Breast epithelium (tissue), 3 donors: ENCODE results near the gene SUMO2.

Source experiments
- POLR2A ChIP-seq: fragments of 450-650 bp; IDR thresholded peaks from one replicate; pipeline ENCODE4 v1.6.1; 2016; ENCODE audit warnings: antibody characterized with exemption, mild to moderate bottlenecking, moderate library complexity
- POLR2AphosphoS5 ChIP-seq, 3 donors: sonication (generic); formaldehyde crosslinking; IDR thresholded peaks; one replicate each; pipeline ENCODE4 v1.6.1; 2017; ENCODE audit warnings: antibody characterized with exemption in 3 of 3
- TF ChIP-seq, protein P1 (sequence below), 3 donors: fragments of 450-650 bp; IDR thresholded peaks; one replicate each; pipeline ENCODE4 v1.5.1; 2016 to 2017; ENCODE audit warnings: antibody characterized with exemption in 3 of 3, mild to moderate bottlenecking in 3 of 3, moderate library complexity in 3 of 3

GRCh38 chr17:75153780-75154194 is 29.0 kb downstream of the SUMO2 start:
- TF ChIP-seq, protein P1, sequence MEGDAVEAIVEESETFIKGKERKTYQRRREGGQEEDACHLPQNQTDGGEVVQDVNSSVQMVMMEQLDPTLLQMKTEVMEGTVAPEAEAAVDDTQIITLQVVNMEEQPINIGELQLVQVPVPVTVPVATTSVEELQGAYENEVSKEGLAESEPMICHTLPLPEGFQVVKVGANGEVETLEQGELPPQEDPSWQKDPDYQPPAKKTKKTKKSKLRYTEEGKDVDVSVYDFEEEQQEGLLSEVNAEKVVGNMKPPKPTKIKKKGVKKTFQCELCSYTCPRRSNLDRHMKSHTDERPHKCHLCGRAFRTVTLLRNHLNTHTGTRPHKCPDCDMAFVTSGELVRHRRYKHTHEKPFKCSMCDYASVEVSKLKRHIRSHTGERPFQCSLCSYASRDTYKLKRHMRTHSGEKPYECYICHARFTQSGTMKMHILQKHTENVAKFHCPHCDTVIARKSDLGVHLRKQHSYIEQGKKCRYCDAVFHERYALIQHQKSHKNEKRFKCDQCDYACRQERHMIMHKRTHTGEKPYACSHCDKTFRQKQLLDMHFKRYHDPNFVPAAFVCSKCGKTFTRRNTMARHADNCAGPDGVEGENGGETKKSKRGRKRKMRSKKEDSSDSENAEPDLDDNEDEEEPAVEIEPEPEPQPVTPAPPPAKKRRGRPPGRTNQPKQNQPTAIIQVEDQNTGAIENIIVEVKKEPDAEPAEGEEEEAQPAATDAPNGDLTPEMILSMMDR (IDR thresholded peaks at IDR 0.05) = no peak
- TF ChIP-seq POLR2A = no peak
- TF ChIP-seq POLR2AphosphoS5 (IDR thresholded peaks at IDR 0.05) = no peak
